Heart right ventricle (tissue), 16 donors: Measurements from ENCODE around the gene LRP1B. TPM values are rescaled to one million over a fixed set of nuclear protein-coding genes. Genes with fewer than 3 reads are reported as not detected.

ENCODE experiments used
- ATAC-seq, 8 donors: fragments of 200-7000 bp; cut with Tn5 transposase; one replicate each; pipeline ENCODE4 v1.9.1; 2020; ENCODE audit warnings: mild to moderate bottlenecking in 8 of 8, moderate library complexity in 8 of 8, moderate number of reproducible peaks in 1 of 8
- DNase-seq, 2 donors: peaks; one replicate each; pipeline ENCODE4 v3.0.0-alpha.2; 2020
- H3K27ac ChIP-seq, 10 donors: fragments of 200-600 bp; sonication (generic) in 2 of 10; one replicate each; pipeline versions ENCODE4 v1.5.0 to v1.8.0; 2020 to 2022; ENCODE audit warnings: mild to moderate bottlenecking in 3 of 10
- H3K27me3 ChIP-seq, 7 donors: fragments of 200-600 bp; one replicate each; pipeline ENCODE4 v1.8.0; 2021 to 2022; ENCODE audit warnings: mild to moderate bottlenecking in 2 of 7
- H3K36me3 ChIP-seq, 9 donors: fragments of 200-600 bp; sonication (generic) in 1 of 9; one replicate each; pipeline versions ENCODE4 v1.5.0 to v1.8.0; 2020 to 2022; ENCODE audit warnings: mild to moderate bottlenecking in 2 of 9
- H3K4me1 ChIP-seq, 9 donors: fragments of 200-600 bp; sonication (generic) in 1 of 9; one replicate each; pipeline versions ENCODE4 v1.5.0 to v1.8.0; 2020 to 2022; ENCODE audit warnings: mild to moderate bottlenecking in 4 of 9
- H3K4me3 ChIP-seq, 10 donors: fragments of 200-600 bp; sonication (generic) in 2 of 10; one replicate each; pipeline versions ENCODE4 v1.5.0 to v1.8.0; 2020 to 2022; ENCODE audit warnings: mild to moderate bottlenecking in 7 of 10, moderate library complexity in 2 of 10
- H3K9me3 ChIP-seq, 11 donors: fragments of 200-600 bp in 10 of 11; sonication (generic) in 2 of 11; one replicate each; pipeline versions ENCODE4 v1.5.0 to v1.8.0; 2013 to 2022; ENCODE audit warnings: mild to moderate bottlenecking in 2 of 11, control low read depth in 1 of 11, moderate library complexity in 1 of 11
- WGBS, 2 donors: extraction: QIAGEN DNeasy Blood & Tissue Kit; methylation state at CpG; one replicate each; pipeline ENCODE4 v1.1.7; 2013; ENCODE audit warnings: inconsistent platforms in 1 of 2; 5-methylcytosine and 5-hydroxymethylcytosine counted together
- intact Hi-C, 10 donors: fragments of 100-400 bp; cut with DNase I; formaldehyde crosslinking; loops; one replicate each; pipeline versions ENCODE4 v1.11.1 to v1.14.2; 2022
- polyA plus RNA-seq, 2 donors: library from polyadenylated mRNA; stranded (reverse); fragments of 200-250 nt; gene quantifications; one replicate each; pipeline ENCODE4 v1.2.3, GENCODE V29; 2013
- total RNA-seq, 10 donors: library from RNA; stranded (reverse); fragmentation: NEBNext Ultra II Directional in 3 of 10; extraction: Animal tissue kit (Norgen Biotek cat#: 25700) in 3 of 10; gene quantifications; one replicate each; pipeline versions ENCODE4 v1.2.1 to v1.2.4, GENCODE V29; 2021 to 2023
- TF ChIP-seq, protein P1 (sequence below), 9 donors: fragments of 200-600 bp; sonication (generic) in 2 of 9; IDR thresholded peaks; one replicate each; pipeline versions ENCODE4 v1.5.0 to v1.8.0; 2021 to 2022; ENCODE audit warnings: antibody characterized with exemption in 9 of 9, mild to moderate bottlenecking in 5 of 9, moderate library complexity in 1 of 9
- donor health status: Arrhythmogenic right ventricular cardiomyopathy.
- donor health status: ischemic (EF 13 %, LVEDD 7.1; RV severe dilation, severe dysfunction).
- donor health status: healthy with polysubstance abuse.
- donor health status: DM: no; HTN: yes; CAD: no.
- donor health status: DM: no; HTN: no; CAD: no.
- donor health status: ischemic (EF 25% LVEDD 6.9; RV normal size, moderate dysfunction).
- donor health status: ischemic (EF 25% LVEDD 5.7; RV mildly dilated, moderate dysfunction).
- donor health status: healthy.
- donor health status: DM: yes; HTN: yes; CAD: no.
- donor health status: Ischemic cardiomyopathy.
- donor health status: ischemic (EF 35%, LVEDD 5.7; RV mildly dilated, moderate dysfunction).
- donor health status: nonischemic (EF 11% LVEDD 7.7; RV severe dilation, severe dysfunction).
- donor health status: DM: yes; HTN: yes; CAD: no.
- donor health status: PGD.
- donor health status: ischemic (EF 29% LVEDD 5.4; RV normal size, mild dysfunction).
- donor health status: nonischemic (EF 23%, LVEDD 6.1; RV moderate dilation, normal function).

LRP1B gene
- total and polyA plus RNA-seq, 12 donors, result 0.02 to 0.27 (median 0.14) TPM; not detected in 1

DNA sequence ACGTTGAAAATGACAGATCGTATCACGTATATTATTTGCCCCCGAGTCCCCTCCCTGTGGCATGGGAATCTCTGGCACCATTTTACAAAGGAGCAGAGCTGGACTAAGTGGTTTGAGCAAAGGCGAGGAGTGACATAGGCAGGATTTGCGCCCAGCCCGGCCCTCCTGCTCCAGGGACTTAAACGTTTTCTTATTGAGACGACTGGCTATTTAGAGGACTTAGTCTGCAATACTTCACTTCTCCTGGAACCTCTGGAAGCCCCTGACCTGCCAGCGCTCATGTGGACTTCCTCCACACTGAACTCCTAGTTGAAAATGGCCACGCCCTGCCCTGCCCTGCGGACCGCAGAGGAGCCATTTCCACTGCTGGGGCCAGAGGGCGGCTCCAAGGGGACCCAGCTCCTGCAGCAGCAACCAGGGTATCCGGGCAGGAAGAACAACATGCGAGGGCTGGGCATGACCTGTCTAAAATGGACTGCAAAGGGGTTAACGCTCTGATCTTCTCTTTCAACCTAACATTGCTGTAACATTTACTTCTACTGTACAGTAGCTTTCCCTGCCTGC lies 690.7 kb downstream of the LRP1B start:
- no peak for DNase-seq
- H3K4me3 ChIP-seq, result no peak overlapping the region
- H3K27me3 ChIP-seq, result no peaks in the 10 kb centered on the region
- H3K9me3 ChIP-seq, result peaks cover 0 to 21% (median 0%) of the 10 kb centered on the region in 11 donors
- no peak overlapping the region for H3K27ac ChIP-seq
- intact Hi-C loops, result no loop called here
- no peaks in the 10 kb centered on the region for H3K36me3 ChIP-seq
- H3K4me1 ChIP-seq, result no peaks in the 10 kb centered on the region
- TF ChIP-seq, protein P1, sequence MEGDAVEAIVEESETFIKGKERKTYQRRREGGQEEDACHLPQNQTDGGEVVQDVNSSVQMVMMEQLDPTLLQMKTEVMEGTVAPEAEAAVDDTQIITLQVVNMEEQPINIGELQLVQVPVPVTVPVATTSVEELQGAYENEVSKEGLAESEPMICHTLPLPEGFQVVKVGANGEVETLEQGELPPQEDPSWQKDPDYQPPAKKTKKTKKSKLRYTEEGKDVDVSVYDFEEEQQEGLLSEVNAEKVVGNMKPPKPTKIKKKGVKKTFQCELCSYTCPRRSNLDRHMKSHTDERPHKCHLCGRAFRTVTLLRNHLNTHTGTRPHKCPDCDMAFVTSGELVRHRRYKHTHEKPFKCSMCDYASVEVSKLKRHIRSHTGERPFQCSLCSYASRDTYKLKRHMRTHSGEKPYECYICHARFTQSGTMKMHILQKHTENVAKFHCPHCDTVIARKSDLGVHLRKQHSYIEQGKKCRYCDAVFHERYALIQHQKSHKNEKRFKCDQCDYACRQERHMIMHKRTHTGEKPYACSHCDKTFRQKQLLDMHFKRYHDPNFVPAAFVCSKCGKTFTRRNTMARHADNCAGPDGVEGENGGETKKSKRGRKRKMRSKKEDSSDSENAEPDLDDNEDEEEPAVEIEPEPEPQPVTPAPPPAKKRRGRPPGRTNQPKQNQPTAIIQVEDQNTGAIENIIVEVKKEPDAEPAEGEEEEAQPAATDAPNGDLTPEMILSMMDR (IDR thresholded peaks at IDR 0.05), result no peak
- WGBS, 2 donors, result 84 to 90% methylated on average over 17 of the region's 17 CpGs
- ATAC-seq, result no peak

DNA sequence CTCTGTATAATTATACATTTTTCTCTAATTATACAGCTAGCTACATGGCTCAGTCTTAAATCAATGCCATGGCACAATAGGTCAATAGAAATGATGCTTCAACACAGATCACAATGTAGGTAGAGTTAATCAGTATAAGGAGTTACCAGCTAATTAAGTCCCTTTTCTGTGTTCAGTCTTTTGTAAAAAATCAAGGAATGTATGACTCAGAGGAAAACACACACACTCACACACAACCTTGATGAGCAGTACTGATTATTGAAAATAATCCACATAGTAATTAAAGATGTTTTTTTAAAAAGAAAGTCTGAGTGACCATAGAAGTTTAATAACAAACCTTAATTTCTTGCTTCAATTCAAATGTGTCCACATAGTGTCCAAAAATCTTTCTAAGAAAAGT lies 691.3 kb downstream of the LRP1B start:
- Histone ChIP-seq H3K36me3 (no peaks in the 10 kb centered on the region), H3K4me1 (no peaks in the 10 kb centered on the region), H3K27ac (no peak overlapping the region), H3K9me3 (peaks cover 0 to 20% (median 0%) of the 10 kb centered on the region in 11 donors), H3K27me3 (no peaks in the 10 kb centered on the region), H3K4me3 (no peak overlapping the region)
- ATAC-seq (no peak), DNase-seq (no peak)
- intact Hi-C loops, result loop anchor here in 1 of 10 donors (10.0 kb wide), 1 partner anchor 1035 kb away; no protein-coding TSS in a partner anchor
- TF ChIP-seq, protein P1 (IDR thresholded peaks at IDR 0.05), result no peak

DNA sequence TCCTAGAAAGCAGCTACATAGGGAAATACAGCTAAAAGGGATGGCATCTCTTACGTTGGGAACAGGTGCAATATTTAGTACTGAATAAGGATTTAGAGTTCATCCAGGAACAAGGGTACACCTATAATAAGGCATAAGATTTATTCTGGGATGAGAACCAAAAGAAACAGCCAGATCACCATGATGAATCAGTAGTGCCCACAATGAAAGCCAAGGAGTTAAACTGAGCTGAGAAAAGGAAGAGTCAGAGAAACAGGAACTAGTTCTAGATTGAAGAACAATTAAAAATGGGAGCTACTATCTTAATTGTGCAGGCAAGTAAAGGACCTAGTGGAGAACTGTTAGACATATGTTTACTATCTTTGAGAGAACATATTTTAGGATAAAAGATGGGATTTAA lies 692.3 kb downstream of the LRP1B start:
- intact Hi-C loops, result loop anchor here in 1 of 10 donors (10.0 kb wide), 1 partner anchor 1034 kb away; no protein-coding TSS in a partner anchor
- ATAC-seq, result no peak
- no peaks in the 10 kb centered on the region for H3K27me3 ChIP-seq
- H3K27ac ChIP-seq, result no peak overlapping the region
- H3K36me3 ChIP-seq, result no peaks in the 10 kb centered on the region
- H3K9me3 ChIP-seq, result peaks cover 0 to 22% (median 0%) of the 10 kb centered on the region in 11 donors
- DNase-seq, result no peak
- no peaks in the 10 kb centered on the region for H3K4me1 ChIP-seq
- H3K4me3 ChIP-seq, result no peak overlapping the region
- TF ChIP-seq, protein P1 (IDR thresholded peaks at IDR 0.05), result no peak
- whole genome bisulfite sequencing, 2 donors, result 88 to 100% methylated on average over 1 of the region's 1 CpG

DNA sequence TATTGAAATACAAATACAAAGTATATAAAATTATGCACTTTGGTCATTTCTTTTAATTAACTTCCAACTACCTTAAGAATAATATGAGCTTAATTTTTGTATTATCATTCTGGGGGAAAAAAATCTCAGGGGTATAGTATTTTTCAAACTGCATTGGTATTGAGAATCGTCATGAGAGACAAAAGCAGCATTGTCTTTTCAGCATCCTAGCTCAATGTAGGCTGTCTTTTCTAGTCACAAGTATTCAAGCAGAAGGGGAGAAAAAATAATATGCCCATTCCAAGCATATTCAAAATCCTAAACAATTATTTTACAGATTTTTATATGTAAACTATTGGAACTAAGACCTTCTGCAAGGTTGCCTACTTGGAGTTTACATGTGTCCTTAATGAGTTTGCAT lies 693.3 kb downstream of the LRP1B start:
- TF ChIP-seq, protein P1 (IDR thresholded peaks at IDR 0.05), result no peak
- Histone ChIP-seq H3K36me3 (no peaks in the 10 kb centered on the region), H3K27me3 (no peaks in the 10 kb centered on the region), H3K9me3 (peaks cover 0 to 19% (median 0%) of the 10 kb centered on the region in 11 donors), H3K27ac (no peak overlapping the region), H3K4me1 (no peaks in the 10 kb centered on the region), H3K4me3 (no peak overlapping the region)
- ATAC-seq (no peak), DNase-seq (no peak)
- WGBS, 2 donors, result 58 to 63% methylated on average over 1 of the region's 1 CpG
- intact Hi-C loops, result loop anchor here in 1 of 10 donors (10.0 kb wide), 1 partner anchor 1033 kb away; no protein-coding TSS in a partner anchor
